HUES48 (cell line): ENCODE measurements around the gene ANKLE1.
"Not testable (repeated sequence)": the region's sequence is repeated elsewhere in the genome, so short reads cannot be mapped to it uniquely, and the experiment has no call there.

Experiments
- H3K27ac ChIP-seq: one replicate; pipeline ENCODE4 v1.7.0; 2013; ENCODE audit warnings: low read depth, low read length, inconsistent platforms
- H3K27me3 ChIP-seq: 2 replicates; pipeline ENCODE4 v1.6.1; 2013; ENCODE audit warnings: mild to moderate bottlenecking, low read length; ENCODE audit not compliant: control insufficient read depth, insufficient read depth
- H3K36me3 ChIP-seq: 2 replicates; pipeline ENCODE4 v1.6.1; 2013; ENCODE audit warnings: low read length; ENCODE audit not compliant: control insufficient read depth, insufficient read depth
- H3K4me1 ChIP-seq: 2 replicates; pipeline ENCODE4 v1.6.1; 2013; ENCODE audit warnings: mild to moderate bottlenecking, low read length; ENCODE audit not compliant: control insufficient read depth, insufficient read depth
- H3K4me3 ChIP-seq: 2 replicates; pipeline ENCODE4 v1.5.1; 2013; ENCODE audit warnings: mild to moderate bottlenecking, low read depth, low read length
- H3K9ac ChIP-seq: 2 replicates; pipeline ENCODE4 v1.6.1; 2013; ENCODE audit warnings: mild to moderate bottlenecking, low read depth, low read length, moderate library complexity
- H3K9me3 ChIP-seq: 2 replicates; pipeline ENCODE4 v1.6.1; 2013; ENCODE audit warnings: low read length; ENCODE audit not compliant: control insufficient read depth, insufficient read depth

Gene ANKLE1

GRCh38 chr19:17289489-17289888 lies 7.8 kb downstream of the ANKLE1 start:
- Histone ChIP-seq H3K4me3 (peak overlapping the region; percentile 19; the same call in 1 of the 2 replicates), H3K4me1 (peaks cover 3% of the 10 kb centered on the region; the same call in 1 of the 2 replicates), H3K9me3 (no peaks in the 10 kb centered on the region), H3K27me3 (no peaks in the 10 kb centered on the region), H3K36me3 (peaks cover 15% of the 10 kb centered on the region), H3K9ac (no peak overlapping the region), H3K27ac (no peak overlapping the region)

- Histone ChIP-seq H3K27ac (peak overlapping the region; percentile 94), H3K9ac (peak overlapping the region; percentile 73)
These were observed 10.8 kb downstream of the ANKLE1 start for GRCh38 chr19:17292301-17293074.

GRCh38 chr19:17293605-17294004 lies 11.9 kb downstream of the ANKLE1 start:
- H3K4me3 ChIP-seq, result no peak overlapping the region
- peaks cover 5% of the 10 kb centered on the region; the same call in 1 of the 2 replicates for H3K9me3 ChIP-seq
- H3K36me3 ChIP-seq, result peaks cover 19% of the 10 kb centered on the region
- no peaks in the 10 kb centered on the region for H3K27me3 ChIP-seq
- H3K27ac ChIP-seq, result no peak overlapping the region
- H3K9ac ChIP-seq, result no peak overlapping the region
- H3K4me1 ChIP-seq, result peaks cover 3% of the 10 kb centered on the region; the same call in 1 of the 2 replicates

More at GRCh38 chr19:17292301-17293074, 10.8 kb downstream of the ANKLE1 start:
- no peaks in the 10 kb centered on the region for H3K9me3 ChIP-seq
- peaks cover 3% of the 10 kb centered on the region; the same call in 1 of the 2 replicates for H3K4me1 ChIP-seq
- peaks cover 12% of the 10 kb centered on the region; the same call in 1 of the 2 replicates for H3K36me3 ChIP-seq
- peak overlapping the region; percentile 66 for H3K4me3 ChIP-seq
- H3K27me3 ChIP-seq, result no peaks in the 10 kb centered on the region

- Histone ChIP-seq H3K9me3 (peaks cover 5% of the 10 kb centered on the region; the same call in 1 of the 2 replicates), H3K4me1 (peaks cover 3% of the 10 kb centered on the region; the same call in 1 of the 2 replicates), H3K27ac (no peak overlapping the region), H3K27me3 (no peaks in the 10 kb centered on the region), H3K9ac (no peak overlapping the region), H3K36me3 (peaks cover 23% of the 10 kb centered on the region), H3K4me3 (no peak overlapping the region; the same call in 1 of the 2 replicates)
These were observed 12.6 kb downstream of the ANKLE1 start for GRCh38 chr19:17294051-17294891.

- not testable (repeated sequence) for H3K9me3 ChIP-seq, H3K4me1 ChIP-seq, H3K27me3 ChIP-seq, H3K9ac ChIP-seq, H3K27ac ChIP-seq, H3K4me3 ChIP-seq
- H3K36me3 ChIP-seq, result peaks cover 23% of the 10 kb centered on the region
These were observed 13.8 kb downstream of the ANKLE1 start for GRCh38 chr19:17295551-17295950.

GRCh38 chr19:17296273-17296672 lies 14.6 kb downstream of the ANKLE1 start:
- no peak overlapping the region for H3K9ac ChIP-seq
- peaks cover 5% of the 10 kb centered on the region; the same call in 1 of the 2 replicates for H3K9me3 ChIP-seq
- peaks cover 3% of the 10 kb centered on the region; the same call in 1 of the 2 replicates for H3K4me1 ChIP-seq
- peaks cover 28% of the 10 kb centered on the region for H3K36me3 ChIP-seq
- H3K27ac ChIP-seq, result no peak overlapping the region
- no peaks in the 10 kb centered on the region for H3K27me3 ChIP-seq
- no peak overlapping the region for H3K4me3 ChIP-seq

GRCh38 chr19:17296976-17297375 lies 15.3 kb downstream of the ANKLE1 start:
- peaks cover 5% of the 10 kb centered on the region for H3K4me1 ChIP-seq
- peaks cover 32% of the 10 kb centered on the region for H3K36me3 ChIP-seq
- H3K4me3 ChIP-seq, result no peak overlapping the region
- H3K9ac ChIP-seq, result no peak overlapping the region
- no peak overlapping the region for H3K27ac ChIP-seq
- peaks cover 5% of the 10 kb centered on the region; the same call in 1 of the 2 replicates for H3K9me3 ChIP-seq
- H3K27me3 ChIP-seq, result no peaks in the 10 kb centered on the region

GRCh38 chr19:17300992-17301619 lies 19.4 kb downstream of the ANKLE1 start:
- Histone ChIP-seq H3K27me3 (no peaks in the 10 kb centered on the region), H3K36me3 (peaks cover 29% of the 10 kb centered on the region), H3K4me1 (peaks cover 20% of the 10 kb centered on the region), H3K27ac (no peak overlapping the region), H3K9ac (no peak overlapping the region), H3K4me3 (no peak overlapping the region), H3K9me3 (peaks cover 5% of the 10 kb centered on the region; the same call in 1 of the 2 replicates)

- peaks cover 20% of the 10 kb centered on the region for H3K4me1 ChIP-seq
- peaks cover 5% of the 10 kb centered on the region; the same call in 1 of the 2 replicates for H3K9me3 ChIP-seq
- no peaks in the 10 kb centered on the region for H3K27me3 ChIP-seq
- H3K4me3 ChIP-seq, result peak overlapping the region; percentile 65
- no peak overlapping the region; the same call in 1 of the 2 replicates for H3K9ac ChIP-seq
- peaks cover 19% of the 10 kb centered on the region for H3K36me3 ChIP-seq
- peak overlapping the region; percentile 74 for H3K27ac ChIP-seq
These were observed 20.9 kb downstream of the ANKLE1 start for GRCh38 chr19:17302391-17303166.
